OCI-LY3 (cell line): ENCODE data around the gene TFCP2L1.

Experiments used
- H2AFZ ChIP-seq: fragments of 200-600, 300-600 bp; shearing (Covaris generic); 2 replicates; pipeline ENCODE4 v1.6.0; 2014; ENCODE audit warnings: antibody characterized with exemption, low read depth, low read length
- H3K27ac ChIP-seq: fragments of 200-600, 300-600 bp; sonication (generic); 2 replicates; pipeline ENCODE4 v1.5.1; 2014; ENCODE audit warnings: mild to moderate bottlenecking, low read length, moderate library complexity, mixed read lengths
- H3K27me3 ChIP-seq: fragments of 200-600, 300-600 bp; sonication (generic); 2 replicates; pipeline ENCODE4 v1.6.1; 2014; ENCODE audit warnings: low read depth, low read length, mixed read lengths
- H3K36me3 ChIP-seq: fragments of 200-600, 300-600 bp; sonication (generic); replicated peaks from 2 replicates; pipeline ENCODE3; 2014; ENCODE audit warnings: low read depth, low read length, mixed read lengths
- H3K4me1 ChIP-seq: fragments of 300-600, 200-600 bp; sonication (generic); 2 replicates; pipeline ENCODE4 v1.6.1; 2014; ENCODE audit warnings: low read length, mixed read lengths
- H3K4me2 ChIP-seq: fragments of 200-600, 300-600 bp; sonication (generic); 2 replicates; pipeline ENCODE4 v1.6.1; 2014; ENCODE audit warnings: low read length, mixed read lengths
- H3K4me3 ChIP-seq: fragments of 300-600, 200-600 bp; sonication (generic); 2 replicates; pipeline ENCODE4 v1.5.1; 2014; ENCODE audit warnings: antibody characterized with exemption, mild to moderate bottlenecking, low read length, moderate library complexity
- H3K79me2 ChIP-seq: fragments of 300-600, 200-600 bp; shearing (Covaris generic); 2 replicates; pipeline ENCODE4 v1.6.1; 2014; ENCODE audit warnings: mild to moderate bottlenecking, low read length, mixed read lengths
- H3K9ac ChIP-seq: fragments of 300-600, 200-600 bp; shearing (Covaris generic); 2 replicates; pipeline ENCODE4 v1.6.0; 2014; ENCODE audit warnings: mild to moderate bottlenecking, low read length, moderate library complexity
- H3K9me3 ChIP-seq: fragments of 200-600, 300-600 bp; shearing (Covaris generic); 2 replicates; pipeline ENCODE4 v1.6.1; 2014; ENCODE audit warnings: low read length, mixed read lengths; ENCODE audit not compliant: insufficient read depth
- H4K20me1 ChIP-seq: fragments of 200-600, 300-600 bp; sonication (generic); 2 replicates; pipeline ENCODE4 v1.6.1; 2016; ENCODE audit warnings: low read length, mixed read lengths; ENCODE audit not compliant: insufficient read depth
- EZH2phosphoT487 ChIP-seq: fragments of 200-600 bp; shearing (Covaris generic); IDR thresholded peaks from 2 replicates; pipeline ENCODE4 v1.6.1; 2018; ENCODE audit warnings: antibody characterized with exemption, mixed run types, low read depth
- TF ChIP-seq, protein P1 (sequence below): fragments of 200-600, 300-600 bp; sonication (generic); IDR thresholded peaks from 2 replicates; pipeline ENCODE4 v1.5.1; 2014; ENCODE audit warnings: antibody characterized with exemption, low read length, low read depth

TFCP2L1 gene

DNA sequence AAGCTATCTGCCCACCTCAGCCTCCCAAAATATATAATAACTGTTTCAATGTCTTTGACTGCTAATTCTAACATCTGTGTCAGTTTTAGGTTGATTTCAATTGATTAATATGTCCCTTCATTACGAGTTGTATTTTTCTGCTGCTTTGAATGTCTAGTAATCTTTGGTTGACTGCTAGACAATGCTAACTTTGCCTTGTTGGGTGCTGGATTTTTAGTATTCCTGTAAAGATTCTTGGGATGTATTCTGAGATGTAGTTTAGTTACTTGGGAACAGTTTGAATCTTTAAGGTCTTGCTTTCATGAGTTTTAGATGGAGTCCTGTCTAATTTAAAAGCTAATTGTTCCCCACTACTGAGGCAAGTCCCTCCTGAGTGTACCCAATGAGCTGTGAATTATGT lies 114.4 kb downstream of the TFCP2L1 start:
- Histone ChIP-seq H3K4me2 (no peak overlapping the region), H3K9ac (no peak overlapping the region), H3K27me3 (no peaks in the 10 kb centered on the region; the same call in 1 of the 2 replicates), H3K36me3 (no peaks in the 10 kb centered on the region), H3K4me3 (no peak overlapping the region), H3K27ac (no peak overlapping the region), H2AFZ (no peak overlapping the region), H3K4me1 (no peaks in the 10 kb centered on the region), H3K9me3 (no peaks in the 10 kb centered on the region), H3K79me2 (no peaks in the 10 kb centered on the region), H4K20me1 (no peaks in the 10 kb centered on the region)
- TF ChIP-seq, protein P1, sequence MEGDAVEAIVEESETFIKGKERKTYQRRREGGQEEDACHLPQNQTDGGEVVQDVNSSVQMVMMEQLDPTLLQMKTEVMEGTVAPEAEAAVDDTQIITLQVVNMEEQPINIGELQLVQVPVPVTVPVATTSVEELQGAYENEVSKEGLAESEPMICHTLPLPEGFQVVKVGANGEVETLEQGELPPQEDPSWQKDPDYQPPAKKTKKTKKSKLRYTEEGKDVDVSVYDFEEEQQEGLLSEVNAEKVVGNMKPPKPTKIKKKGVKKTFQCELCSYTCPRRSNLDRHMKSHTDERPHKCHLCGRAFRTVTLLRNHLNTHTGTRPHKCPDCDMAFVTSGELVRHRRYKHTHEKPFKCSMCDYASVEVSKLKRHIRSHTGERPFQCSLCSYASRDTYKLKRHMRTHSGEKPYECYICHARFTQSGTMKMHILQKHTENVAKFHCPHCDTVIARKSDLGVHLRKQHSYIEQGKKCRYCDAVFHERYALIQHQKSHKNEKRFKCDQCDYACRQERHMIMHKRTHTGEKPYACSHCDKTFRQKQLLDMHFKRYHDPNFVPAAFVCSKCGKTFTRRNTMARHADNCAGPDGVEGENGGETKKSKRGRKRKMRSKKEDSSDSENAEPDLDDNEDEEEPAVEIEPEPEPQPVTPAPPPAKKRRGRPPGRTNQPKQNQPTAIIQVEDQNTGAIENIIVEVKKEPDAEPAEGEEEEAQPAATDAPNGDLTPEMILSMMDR, result no peak
- no peak for TF ChIP-seq EZH2phosphoT487

DNA sequence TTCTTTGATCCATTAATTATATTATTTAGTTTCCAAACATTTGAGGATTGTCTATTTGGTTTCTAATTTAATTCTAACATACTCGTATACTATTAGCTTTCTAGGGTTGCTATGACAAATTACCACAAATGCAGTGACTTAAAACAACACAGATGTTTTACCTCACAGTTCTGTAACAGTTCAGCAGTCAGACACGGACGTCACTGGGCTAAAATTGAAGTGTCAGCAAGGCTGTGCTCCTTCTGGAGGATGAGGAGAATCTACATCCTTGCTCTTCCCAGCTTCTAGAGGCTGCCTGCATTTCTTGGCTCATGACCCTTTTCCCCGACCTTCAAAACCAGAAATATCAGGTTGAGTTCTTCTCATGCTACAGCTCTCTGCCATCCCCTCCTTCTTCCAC lies 117.6 kb downstream of the TFCP2L1 start:
- no peaks in the 10 kb centered on the region for H3K36me3 ChIP-seq
- no peak for TF ChIP-seq EZH2phosphoT487
- TF ChIP-seq, protein P1, result no peak

More for the DNA sequence above, 117.6 kb downstream of the TFCP2L1 start:
- Histone ChIP-seq H3K4me1 (no peaks in the 10 kb centered on the region), H3K79me2 (no peaks in the 10 kb centered on the region), H3K9ac (no peak overlapping the region), H3K9me3 (no peaks in the 10 kb centered on the region), H3K4me2 (no peak overlapping the region), H3K27ac (no peak overlapping the region), H2AFZ (no peak overlapping the region), H3K27me3 (no peaks in the 10 kb centered on the region; the same call in 1 of the 2 replicates), H3K4me3 (no peak overlapping the region), H4K20me1 (no peaks in the 10 kb centered on the region)
